SK-N-SH (cell line): Measurements from ENCODE around the gene WWOX. TPM values are rescaled to one million over a fixed set of nuclear protein-coding genes. Genes with fewer than 3 reads are reported as not detected.
"Not testable (repeated sequence)": the region's sequence is repeated elsewhere in the genome, so short reads cannot be mapped to it uniquely, and the experiment has no call there.

ENCODE experiments used
- CTCF ChIA-PET: fragments of 300-600, 350-600 bp; formaldehyde crosslinking; extraction: SDS; loops from one replicate; lab custom pipeline; 2021; lab: Yijun Ruan, JAX
- POLR2A ChIA-PET: fragments of 350-600 bp; sonication (Branson Sonifier 250); formaldehyde crosslinking; extraction: SDS; loops from one replicate; lab custom pipeline; 2020; ENCODE audit warnings: antibody characterized with exemption, inconsistent platforms; lab: Yijun Ruan, JAX
- DNase-seq: peaks from one replicate; pipeline ENCODE4 v3.0.0; 2012
- H2AFZ ChIP-seq: fragments of 200-600 bp; sonication (generic); 2 replicates; pipeline ENCODE4 v1.8.1; 2016; ENCODE audit warnings: antibody characterized with exemption, mild to moderate bottlenecking, low read depth
- H3F3A ChIP-seq: fragments of 200-600 bp; sonication (generic); replicated peaks from 2 replicates; pipeline ENCODE3; 2016; ENCODE audit warnings: antibody characterized with exemption, mild to moderate bottlenecking; ENCODE audit not compliant: insufficient read depth
- H3K27ac ChIP-seq, 2 experiments: fragments of 200-500 bp in 1 of 2; fragments of 200-600 bp in 1 of 2; sonication (Bioruptor generic) in 1 of 2; sonication (generic), shearing (Covaris generic) in 1 of 2; 2 replicates each; pipeline versions ENCODE4 v1.5.1 to v1.6.1; 2014 to 2016; ENCODE audit warnings: low read depth in 2 of 2, inconsistent platforms in 1 of 2, low read length in 1 of 2, mild to moderate bottlenecking in 1 of 2, mixed read lengths in 1 of 2
- H3K27me3 ChIP-seq: fragments of 200-600 bp; sonication (generic), shearing (Covaris generic); 2 replicates; pipeline ENCODE4 v1.6.1; 2016; ENCODE audit warnings: mixed run types; ENCODE audit not compliant: insufficient read depth
- H3K36me3 ChIP-seq, 2 experiments: fragments of 200-500 bp in 1 of 2; fragments of 200-600 bp in 1 of 2; sonication (Bioruptor generic) in 1 of 2; sonication (generic) in 1 of 2; replicated peaks in 1 of 2; 2 replicates each; pipeline versions ENCODE3 to v1.5.1; 2014 to 2016; ENCODE audit warnings: low read length in 1 of 2, mild to moderate bottlenecking in 1 of 2; ENCODE audit not compliant: insufficient read depth in 2 of 2, control insufficient read depth in 1 of 2
- H3K4me1 ChIP-seq, 2 experiments: fragments of 200-500 bp in 1 of 2; fragments of 200-600 bp in 1 of 2; sonication (Bioruptor generic) in 1 of 2; sonication (generic), shearing (Covaris generic) in 1 of 2; 2 replicates each; pipeline versions ENCODE4 v1.5.1 to v1.6.1; 2014 to 2016; ENCODE audit warnings: low read depth in 1 of 2, low read length in 1 of 2, mixed run types in 1 of 2; ENCODE audit not compliant: insufficient read depth in 2 of 2, control insufficient read depth in 1 of 2
- H3K4me2 ChIP-seq: fragments of 200-600 bp; sonication (generic), shearing (Covaris generic); 2 replicates; pipeline ENCODE4 v1.6.1; 2017; ENCODE audit warnings: mixed run types
- H3K4me3 ChIP-seq, 2 experiments: fragments of 200-500 bp in 1 of 2; fragments of 200-600 bp in 1 of 2; sonication (Bioruptor generic) in 1 of 2; sonication (generic), shearing (Covaris generic) in 1 of 2; 2 replicates each; pipeline versions ENCODE4 v1.5.1 to v1.8.1; 2014 to 2016; ENCODE audit warnings: low read depth in 2 of 2, inconsistent platforms in 1 of 2, low read length in 1 of 2, mild to moderate bottlenecking in 1 of 2, mixed read lengths in 1 of 2, moderate library complexity in 1 of 2
- H3K79me2 ChIP-seq: fragments of 200-600 bp; sonication (generic); 2 replicates; pipeline ENCODE4 v1.8.1; 2017; ENCODE audit warnings: mild to moderate bottlenecking; ENCODE audit not compliant: insufficient read depth
- H3K9ac ChIP-seq: fragments of 200-600 bp; sonication (generic); 2 replicates; pipeline ENCODE4 v1.6.1; 2017; ENCODE audit warnings: mixed run types
- H3K9me2 ChIP-seq: fragments of 200-600 bp; sonication (generic); 2 replicates; pipeline ENCODE4 v1.6.1; 2017; ENCODE audit warnings: mixed run types
- H3K9me3 ChIP-seq: fragments of 200-600 bp; sonication (generic); 2 replicates; pipeline ENCODE4 v1.6.1; 2017; ENCODE audit warnings: mixed run types, mild to moderate bottlenecking, moderate library complexity
- H4K20me1 ChIP-seq: fragments of 200-600 bp; sonication (generic); 2 replicates; pipeline ENCODE4 v1.6.1; 2017; ENCODE audit warnings: mild to moderate bottlenecking, mixed run types; ENCODE audit not compliant: insufficient read depth
- CTCF ChIP-seq: fragments of 200-600 bp; sonication (generic); IDR thresholded peaks from 2 replicates; pipeline ENCODE4 v1.6.1; 2017; ENCODE audit warnings: antibody characterized with exemption, mild to moderate bottlenecking, moderate library complexity
- ELF1 ChIP-seq: IDR thresholded peaks from 2 replicates; pipeline ENCODE4 v1.4.0; 2012
- EP300 ChIP-seq, 2 experiments: IDR thresholded peaks; 2 replicates each; pipeline versions ENCODE4 v1.4.0 to v1.6.1; 2012; ENCODE audit warnings: borderline replicate concordance in 1 of 2, low read depth in 1 of 2, low read length in 1 of 2
- EZH2phosphoT487 ChIP-seq: fragments of 200-600 bp; sonication (generic); IDR thresholded peaks from 2 replicates; pipeline ENCODE4 v1.6.1; 2017; ENCODE audit warnings: low read depth, mixed run types, mild to moderate bottlenecking, antibody characterized with exemption, moderate library complexity, borderline replicate concordance
- FOXJ3 ChIP-seq: sonication (generic); formaldehyde crosslinking; IDR thresholded peaks from 2 replicates; pipeline ENCODE4 v1.5.1; 2020; ENCODE audit warnings: mild to moderate bottlenecking, missing genetic modification reagents
- GABPA ChIP-seq: IDR thresholded peaks from 2 replicates; pipeline ENCODE4 v1.4.0; 2012; ENCODE audit warnings: low read depth, mild to moderate bottlenecking
- GATA2 ChIP-seq: sonication (generic); formaldehyde crosslinking; IDR thresholded peaks from 2 replicates; pipeline ENCODE4 v1.5.0; 2020; ENCODE audit warnings: mild to moderate bottlenecking, missing genetic modification reagents
- MEF2A ChIP-seq: IDR thresholded peaks from 2 replicates; pipeline ENCODE4 v1.4.0; 2012; ENCODE audit warnings: low read depth, borderline replicate concordance
- MXI1 ChIP-seq: IDR thresholded peaks from 2 replicates; pipeline ENCODE4 v1.6.1; 2012; ENCODE audit warnings: mild to moderate bottlenecking, low read depth, low read length, improper control_type of control experiment
- NFIC ChIP-seq: IDR thresholded peaks from 2 replicates; pipeline ENCODE4 v1.4.0; 2012; ENCODE audit warnings: borderline replicate concordance
- NRF1 ChIP-seq: IDR thresholded peaks from 2 replicates; pipeline ENCODE4 v1.6.1; 2012; ENCODE audit warnings: low read depth, mild to moderate bottlenecking, low read length
- POLR2AphosphoS5 ChIP-seq: IDR thresholded peaks from 2 replicates; pipeline ENCODE4 v1.6.1; 2012; ENCODE audit warnings: low read depth, low read length
- RAD21 ChIP-seq: IDR thresholded peaks from 2 replicates; pipeline ENCODE4 v1.6.1; 2012; ENCODE audit warnings: mild to moderate bottlenecking, low read length
- RCOR1 ChIP-seq: fragments of 150-350 bp; IDR thresholded peaks from 2 replicates; pipeline ENCODE4 v1.6.1; 2017; ENCODE audit warnings: antibody characterized with exemption, low read length
- RFX5 ChIP-seq: IDR thresholded peaks from 2 replicates; pipeline ENCODE4 v1.6.1; 2012; ENCODE audit warnings: mild to moderate bottlenecking, improper control_type of control experiment, low read length
- RXRA ChIP-seq: IDR thresholded peaks from 2 replicates; pipeline ENCODE4 v1.4.0; 2012; ENCODE audit warnings: low read depth, mild to moderate bottlenecking, borderline replicate concordance
- SIN3A ChIP-seq: IDR thresholded peaks from 2 replicates; pipeline ENCODE4 v1.6.1; 2012; ENCODE audit warnings: low read depth, mild to moderate bottlenecking, low read length, moderate library complexity, borderline replicate concordance
- TEAD4 ChIP-seq: IDR thresholded peaks from 2 replicates; pipeline ENCODE4 v1.4.0; 2012; ENCODE audit warnings: mild to moderate bottlenecking, borderline replicate concordance; ENCODE audit not compliant: insufficient read depth
- YY1 ChIP-seq: IDR thresholded peaks from 2 replicates; pipeline ENCODE4 v1.4.0; 2012; ENCODE audit warnings: low read depth, mild to moderate bottlenecking
- WGBS: methylation state at CpG from one replicate; pipeline ENCODE4 v1.1.6; 2017; ENCODE audit warnings: low lambda C conversion rate; 5-methylcytosine and 5-hydroxymethylcytosine counted together
- polyA plus RNA-seq, 3 experiments: library from polyadenylated mRNA; depleted of rRNA; stranded (reverse); fragments of >200 nt; gene quantifications; 2 replicates each; pipeline ENCODE4 v1.2.3, GENCODE V29; 2012
- TF ChIP-seq, protein P1 (sequence below): fragments of 150-350 bp; IDR thresholded peaks from 2 replicates; pipeline ENCODE4 v1.6.1; 2016; ENCODE audit warnings: mild to moderate bottlenecking, low read depth, low read length

Gene WWOX
- polyA plus RNA-seq, 1 of the 3 experiments (the other 2 are of a cell fraction): 10.8 TPM

GRCh38 chr16:79051313-79051712 lies 951.9 kb downstream of the WWOX start:
- CTCF ChIA-PET: no interaction called here
- Histone ChIP-seq H3K79me2 (no peaks in the 10 kb centered on the region), H3K9me2 (no peaks in the 10 kb centered on the region), H3K36me3 (no peaks in the 10 kb centered on the region), H3K9me3 (no peaks in the 10 kb centered on the region), H3K27me3 (no peaks in the 10 kb centered on the region), H3K27ac (no peak overlapping the region), H3K9ac (no peak overlapping the region), H3F3A (no peaks in the 10 kb centered on the region), H3K4me1 (no peaks in the 10 kb centered on the region), H4K20me1 (no peaks in the 10 kb centered on the region), H2AFZ (no peak overlapping the region), H3K4me3 (no peak overlapping the region), H3K4me2 (no peak overlapping the region)
- no peak for TF ChIP-seq GABPA
- POLR2A ChIA-PET: no interaction called here
- WGBS: 52% methylated on average over 4 of the region's 4 CpGs
- DNase-seq: no peak

- H3K4me3 ChIP-seq, POLR2A ChIA-PET, H3K4me1 ChIP-seq, H4K20me1 ChIP-seq, H3K36me3 ChIP-seq, H2AFZ ChIP-seq, H3F3A ChIP-seq, H3K9me3 ChIP-seq, H3K27ac ChIP-seq, CTCF ChIA-PET, H3K27me3 ChIP-seq, DNase-seq, H3K4me2 ChIP-seq, H3K9me2 ChIP-seq, H3K79me2 ChIP-seq, H3K9ac ChIP-seq: not testable (repeated sequence)
- WGBS: 57% methylated on average over 4 of the region's 4 CpGs
Observed at GRCh38 chr16:79052198-79052597, 952.7 kb downstream of the WWOX start.

GRCh38 chr16:79053577-79053976 lies 954.1 kb downstream of the WWOX start:
- Histone ChIP-seq H2AFZ (no peak overlapping the region), H3K27me3 (no peaks in the 10 kb centered on the region), H4K20me1 (no peaks in the 10 kb centered on the region), H3K9me2 (no peaks in the 10 kb centered on the region), H3K9me3 (no peaks in the 10 kb centered on the region), H3K4me2 (no peak overlapping the region), H3F3A (no peaks in the 10 kb centered on the region), H3K36me3 (no peaks in the 10 kb centered on the region), H3K9ac (no peak overlapping the region), H3K27ac (no peak overlapping the region), H3K4me1 (no peaks in the 10 kb centered on the region)
- ChIA-PET POLR2A (no interaction called here), CTCF (interaction anchor here (0.8 kb wide), 1 partner anchor 352 kb away, joined by 3 read pairs; no protein-coding TSS in a partner anchor)
- no peak for DNase-seq
- 38% methylated on average over 4 of the region's 4 CpGs for WGBS
- TF ChIP-seq MEF2A (no peak), NFIC (no peak), ELF1 (no peak), MXI1 (no peak), NRF1 (no peak), EZH2phosphoT487 (no peak), GATA2 (CRISPR knock-in tag) (no peak), TEAD4 (no peak), RCOR1 (no peak), FOXJ3 (CRISPR knock-in tag) (no peak), EP300 (IDR thresholded peaks at IDR 0.05; ENCODE audit: borderline replicate concordance in 1 of 2, low read depth in 1 of 2, low read length in 1 of 2) (no peak), YY1 (no peak), RFX5 (no peak), RXRA (no peak), POLR2AphosphoS5 (no peak), CTCF (no peak), RAD21 (no peak), SIN3A (no peak)
- TF ChIP-seq, protein P1, sequence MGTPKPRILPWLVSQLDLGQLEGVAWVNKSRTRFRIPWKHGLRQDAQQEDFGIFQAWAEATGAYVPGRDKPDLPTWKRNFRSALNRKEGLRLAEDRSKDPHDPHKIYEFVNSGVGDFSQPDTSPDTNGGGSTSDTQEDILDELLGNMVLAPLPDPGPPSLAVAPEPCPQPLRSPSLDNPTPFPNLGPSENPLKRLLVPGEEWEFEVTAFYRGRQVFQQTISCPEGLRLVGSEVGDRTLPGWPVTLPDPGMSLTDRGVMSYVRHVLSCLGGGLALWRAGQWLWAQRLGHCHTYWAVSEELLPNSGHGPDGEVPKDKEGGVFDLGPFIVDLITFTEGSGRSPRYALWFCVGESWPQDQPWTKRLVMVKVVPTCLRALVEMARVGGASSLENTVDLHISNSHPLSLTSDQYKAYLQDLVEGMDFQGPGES: no peak
- TF ChIP-seq, all 33 proteins: peak for 0
- Histone ChIP-seq H3K4me3 (no peak overlapping the region), H3K79me2 (no peaks in the 10 kb centered on the region)
